PC-3 (cell line): ENCODE measurements around the gene STXBP5. TPM values are rescaled to one million over a fixed set of nuclear protein-coding genes. Genes with fewer than 3 reads are reported as not detected.

Experiments
- ATAC-seq: fragments of 200-7000 bp; cut with Tn5 transposase; 2 replicates; pipeline ENCODE4 v1.9.1; 2020; ENCODE audit warnings: mild to moderate bottlenecking, moderate library complexity
- BruUV-seq: library from RNA; stranded (reverse); fragments of 400-500 nt; replicated peaks from 2 replicates; lab custom pipeline; 2021; lab: Mats Ljungman, UMichigan
- CTCF ChIA-PET: fragments of 300-600 bp; sonication (Branson Sonifier 250); formaldehyde crosslinking; loops from one replicate; lab custom pipeline; 2022; ENCODE audit warnings: antibody characterized with exemption; lab: Charles Lee
- POLR2A ChIA-PET: fragments of 300-600 bp; sonication (Branson Sonifier 250); formaldehyde crosslinking; loops from one replicate; lab custom pipeline; 2022; ENCODE audit warnings: antibody characterized with exemption; ENCODE audit not compliant: unreplicated experiment; lab: Charles Lee
- DNase-seq: peaks from one replicate; pipeline ENCODE4 v3.0.0-alpha.2; 2015
- H2AFZ ChIP-seq: fragments of 300-600 bp; sonication (generic); 2 replicates; pipeline ENCODE4 v1.6.0; 2016; ENCODE audit warnings: antibody characterized with exemption, low read length
- H3F3A ChIP-seq: fragments of 300-600 bp; sonication (generic); one replicate; pipeline ENCODE4 v1.6.0; 2017; ENCODE audit warnings: antibody characterized with exemption, low read length, control low read depth, mild to moderate bottlenecking; ENCODE audit not compliant: unreplicated experiment
- H3K27ac ChIP-seq: fragments of 300-600 bp; sonication (generic); 2 replicates; pipeline ENCODE4 v1.5.1; 2016; ENCODE audit warnings: mild to moderate bottlenecking, low read length
- H3K27me3 ChIP-seq: fragments of 300-600 bp; sonication (generic); 2 replicates; pipeline ENCODE4 v1.6.1; 2016; ENCODE audit warnings: low read length, mixed read lengths
- H3K36me3 ChIP-seq: fragments of 300-600 bp; sonication (generic); 2 replicates; pipeline ENCODE4 v1.6.1; 2016; ENCODE audit warnings: low read depth, mixed run types, low read length, mixed read lengths
- H3K4me1 ChIP-seq: fragments of 300-600 bp; sonication (generic); 2 replicates; pipeline ENCODE4 v1.5.1; 2016; ENCODE audit warnings: low read length; ENCODE audit not compliant: insufficient read depth
- H3K4me2 ChIP-seq: fragments of 300-600 bp; sonication (generic); 2 replicates; pipeline ENCODE4 v1.6.0; 2016; ENCODE audit warnings: low read length
- H3K4me3 ChIP-seq: fragments of 300-600 bp; sonication (generic); 2 replicates; pipeline ENCODE4 v1.5.1; 2016; ENCODE audit warnings: mild to moderate bottlenecking, low read length, mixed read lengths
- H3K79me2 ChIP-seq: fragments of 300-600 bp; sonication (generic); 2 replicates; pipeline ENCODE4 v1.6.1; 2017; ENCODE audit warnings: low read length, mixed read lengths
- H3K9ac ChIP-seq: fragments of 300-600 bp; sonication (generic); 2 replicates; pipeline ENCODE4 v1.6.0; 2016; ENCODE audit warnings: mild to moderate bottlenecking, low read length
- H3K9me2 ChIP-seq: fragments of 300-600 bp; sonication (generic); replicated peaks from 2 replicates; pipeline ENCODE4 v1.6.1; 2016; ENCODE audit warnings: mixed run types, low read length, mixed read lengths
- H3K9me3 ChIP-seq: fragments of 300-600 bp; sonication (generic); 2 replicates; pipeline ENCODE4 v1.6.1; 2016; ENCODE audit warnings: low read length, mixed read lengths
- H4K20me1 ChIP-seq: fragments of 300-600 bp; sonication (generic); 2 replicates; pipeline ENCODE4 v1.6.1; 2016; ENCODE audit warnings: low read length, mixed read lengths
- EZH2 ChIP-seq: fragments of 300-600 bp; sonication (generic); IDR thresholded peaks from one replicate; pipeline ENCODE4 v1.6.1; 2017; ENCODE audit warnings: antibody characterized with exemption, mild to moderate bottlenecking, low read length; ENCODE audit not compliant: unreplicated experiment
- EZH2phosphoT487 ChIP-seq: fragments of 300-600 bp; sonication (generic); IDR thresholded peaks from 2 replicates; pipeline ENCODE4 v1.6.1; 2018; ENCODE audit warnings: mild to moderate bottlenecking, antibody characterized with exemption, low read length, borderline replicate concordance
- intact Hi-C: fragments of 100-400 bp; cut with micrococcal nuclease; formaldehyde crosslinking; loops from 2 replicates; pipeline ENCODE4 v1.9.0; 2023
- total RNA-seq: library from RNA; depleted of rRNA; stranded (reverse); fragments of >200 nt; gene quantifications from 2 replicates; pipeline ENCODE4 v1.2.3, GENCODE V29; 2014
- TF ChIP-seq, protein P1 (sequence below): fragments of 300-600 bp; sonication (generic); conservative IDR thresholded peaks from 2 replicates; pipeline ENCODE4 v1.5.1; 2017; ENCODE audit warnings: antibody characterized with exemption, low read depth, mild to moderate bottlenecking, low read length

The STXBP5 gene
- total RNA-seq, 1 experiment from 2014 or later, result 12.9 TPM

DNA sequence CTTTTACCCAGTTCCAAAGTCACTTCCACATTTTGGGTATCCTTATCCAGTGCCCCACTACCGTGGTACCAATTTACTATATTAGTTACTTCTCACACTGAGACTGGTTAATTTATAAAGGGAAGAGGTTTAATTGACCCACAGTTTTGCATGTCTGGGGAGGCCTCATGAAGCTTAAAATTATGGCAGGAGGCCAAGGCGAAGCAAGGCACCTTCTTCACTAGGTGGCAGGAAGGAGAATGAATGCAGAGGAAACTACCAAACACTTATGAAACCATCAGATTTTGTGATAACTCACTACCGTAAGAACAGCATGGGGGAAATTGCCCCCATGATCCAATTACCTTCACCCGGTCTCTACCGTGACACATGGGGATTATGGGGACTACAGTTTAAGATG is 197.6 kb downstream of the STXBP5 start:
- Histone ChIP-seq H3K4me3 (no peak overlapping the region), H3K4me2 (no peak overlapping the region), H2AFZ (no peak overlapping the region), H3K36me3 (no peaks in the 10 kb centered on the region), H3K79me2 (no peaks in the 10 kb centered on the region), H3K9me2 (no peaks in the 10 kb centered on the region), H3K27ac (no peak overlapping the region), H3K9me3 (no peaks in the 10 kb centered on the region), H4K20me1 (no peaks in the 10 kb centered on the region), H3K27me3 (no peaks in the 10 kb centered on the region), H3K4me1 (no peaks in the 10 kb centered on the region), H3F3A (no peaks in the 10 kb centered on the region), H3K9ac (no peak overlapping the region)
- ATAC-seq, result no peak
- no TSS peak for BruUV-seq
- ChIA-PET POLR2A (no interaction called here), CTCF (no interaction called here)
- TF ChIP-seq, protein P1, sequence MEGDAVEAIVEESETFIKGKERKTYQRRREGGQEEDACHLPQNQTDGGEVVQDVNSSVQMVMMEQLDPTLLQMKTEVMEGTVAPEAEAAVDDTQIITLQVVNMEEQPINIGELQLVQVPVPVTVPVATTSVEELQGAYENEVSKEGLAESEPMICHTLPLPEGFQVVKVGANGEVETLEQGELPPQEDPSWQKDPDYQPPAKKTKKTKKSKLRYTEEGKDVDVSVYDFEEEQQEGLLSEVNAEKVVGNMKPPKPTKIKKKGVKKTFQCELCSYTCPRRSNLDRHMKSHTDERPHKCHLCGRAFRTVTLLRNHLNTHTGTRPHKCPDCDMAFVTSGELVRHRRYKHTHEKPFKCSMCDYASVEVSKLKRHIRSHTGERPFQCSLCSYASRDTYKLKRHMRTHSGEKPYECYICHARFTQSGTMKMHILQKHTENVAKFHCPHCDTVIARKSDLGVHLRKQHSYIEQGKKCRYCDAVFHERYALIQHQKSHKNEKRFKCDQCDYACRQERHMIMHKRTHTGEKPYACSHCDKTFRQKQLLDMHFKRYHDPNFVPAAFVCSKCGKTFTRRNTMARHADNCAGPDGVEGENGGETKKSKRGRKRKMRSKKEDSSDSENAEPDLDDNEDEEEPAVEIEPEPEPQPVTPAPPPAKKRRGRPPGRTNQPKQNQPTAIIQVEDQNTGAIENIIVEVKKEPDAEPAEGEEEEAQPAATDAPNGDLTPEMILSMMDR, result no peak
- TF ChIP-seq EZH2phosphoT487 (no peak), EZH2 (no peak)
- intact Hi-C loops, result no loop called here
- no peak for DNase-seq

DNA sequence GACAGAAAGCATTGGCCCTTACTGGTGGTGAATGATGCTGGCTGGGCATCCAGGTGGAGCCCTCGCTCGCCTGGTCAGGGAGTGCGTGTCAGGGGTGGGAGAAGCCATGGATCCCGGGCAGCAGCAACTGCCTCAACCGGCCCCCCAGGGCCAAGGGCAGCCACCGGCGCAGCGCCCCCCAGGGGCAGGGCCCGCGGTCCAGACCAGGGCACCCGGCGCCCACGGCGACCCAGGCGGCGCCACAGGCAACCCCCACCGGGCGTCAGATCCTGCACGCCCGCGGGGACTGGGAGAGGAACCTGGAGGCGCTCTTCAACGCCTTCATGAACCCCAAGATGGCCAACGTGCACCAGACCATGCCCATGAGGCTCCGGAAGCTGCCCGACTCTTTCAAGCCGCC is 202.6 kb downstream of the STXBP5 start:
- TF ChIP-seq EZH2phosphoT487 (no peak), EZH2 (no peak)
- TF ChIP-seq, protein P1, result no peak
- no peaks in the 10 kb centered on the region for H3K4me1 ChIP-seq
- DNase-seq (no peak), ATAC-seq (no peak)
- intact Hi-C loops, result no loop called here
- no TSS peak for BruUV-seq
- no peaks in the 10 kb centered on the region for H3K9me3 ChIP-seq
- no peaks in the 10 kb centered on the region for H3K36me3 ChIP-seq
- no peak overlapping the region for H3K4me3 ChIP-seq
- H2AFZ ChIP-seq, result no peak overlapping the region
- H3K27me3 ChIP-seq, result no peaks in the 10 kb centered on the region
- no peaks in the 10 kb centered on the region for H3K9me2 ChIP-seq
- H3F3A ChIP-seq, result no peaks in the 10 kb centered on the region
- no peak overlapping the region for H3K9ac ChIP-seq
- no peaks in the 10 kb centered on the region for H4K20me1 ChIP-seq
- ChIA-PET POLR2A (no interaction called here), CTCF (no interaction called here)
- H3K79me2 ChIP-seq, result no peaks in the 10 kb centered on the region
- H3K4me2 ChIP-seq, result no peak overlapping the region
- no peak overlapping the region for H3K27ac ChIP-seq

- intact Hi-C loops, result no loop called here
- no peak overlapping the region for H3K9ac ChIP-seq
- ATAC-seq, result no peak
- no peak overlapping the region for H2AFZ ChIP-seq
- BruUV-seq, result no TSS peak
- TF ChIP-seq, protein P1, result no peak
- TF ChIP-seq EZH2 (no peak), EZH2phosphoT487 (no peak)
- H3K27ac ChIP-seq, result no peak overlapping the region
- no peaks in the 10 kb centered on the region for H4K20me1 ChIP-seq
- no peaks in the 10 kb centered on the region for H3F3A ChIP-seq
- no peak overlapping the region for H3K4me2 ChIP-seq
- H3K9me3 ChIP-seq, result no peaks in the 10 kb centered on the region
- no peak overlapping the region for H3K4me3 ChIP-seq
- no peaks in the 10 kb centered on the region for H3K79me2 ChIP-seq
- no peaks in the 10 kb centered on the region for H3K4me1 ChIP-seq
- CTCF ChIA-PET, result no interaction called here
- H3K9me2 ChIP-seq, result no peaks in the 10 kb centered on the region
- H3K27me3 ChIP-seq, result no peaks in the 10 kb centered on the region
- H3K36me3 ChIP-seq, result no peaks in the 10 kb centered on the region
- no peak for DNase-seq
- POLR2A ChIA-PET, result no interaction called here
These were observed 203.4 kb downstream of the STXBP5 start for GRCh38 chr6:147407571-147407970.
